K562 (cell line): Measurements from ENCODE around the gene MYH6. TPM values are rescaled to one million over a fixed set of nuclear protein-coding genes. Genes with fewer than 3 reads are reported as not detected.

Experiments used
- ATAC-seq: fragments of 200-7000 bp; cut with Tn5 transposase; 3 replicates; pipeline ENCODE4 v1.9.1; 2020; ENCODE audit warnings: moderate library complexity
- BruUV-seq: library from RNA; stranded (reverse); fragments of 400-500 nt; replicated peaks from 2 replicates; lab custom pipeline; 2021; lab: Mats Ljungman, UMichigan
- CTCF ChIA-PET: fragments of 300-600 bp; formaldehyde crosslinking; extraction: SDS; loops from one replicate; lab custom pipeline; 2021; ENCODE audit warnings: low intra/inter-chr PET ratio; lab: Yijun Ruan, JAX
- POLR2A ChIA-PET: fragments of 300-600, 350-650 bp; sonication (Branson Sonifier 250); formaldehyde crosslinking; extraction: SDS; loops from one replicate; lab custom pipeline; 2021; ENCODE audit warnings: antibody characterized with exemption, inconsistent platforms; lab: Yijun Ruan, JAX
- DNase-seq, 4 experiments: peaks; one replicate each; pipeline versions ENCODE4 v3.0.0 to v3.0.0-alpha.2; 2011 to 2018; ENCODE audit warnings: low spot score in 3 of 4, mixed read lengths in 3 of 4; ENCODE audit errors: extremely low read depth in 1 of 4
- FAIRE-seq: peaks from 2 replicates; lab custom pipeline; 2011; peaks lifted over from hg19 to GRCh38; lab: Jason Lieb, UNC
- H2AFZ ChIP-seq: 2 replicates; pipeline ENCODE4 v1.6.0; 2011; ENCODE audit warnings: low read depth, low read length, control low read depth, inconsistent platforms
- H3K27ac ChIP-seq: fragments of 200-600 bp; 3 replicates; pipeline ENCODE4 v1.8.0; 2011; ENCODE audit warnings: low read depth, mild to moderate bottlenecking, control low read depth, inconsistent platforms, low read length, moderate library complexity, mixed read lengths; ENCODE audit errors: extremely low read depth
- H3K27me3 ChIP-seq, 2 experiments: fragments of 300-600 bp in 1 of 2; 2 replicates in 1 of 2; 3 replicates in 1 of 2; pipeline versions ENCODE4 v1.6.0 to v1.8.0; 2011; ENCODE audit warnings: inconsistent platforms in 2 of 2, low read length in 2 of 2, mild to moderate bottlenecking in 1 of 2, mixed read lengths in 1 of 2, moderate library complexity in 1 of 2; ENCODE audit not compliant: control insufficient read depth in 2 of 2, insufficient read depth in 2 of 2
- H3K36me3 ChIP-seq: fragments of 300-600 bp; 3 replicates; pipeline ENCODE4 v1.8.0; 2011; ENCODE audit warnings: mild to moderate bottlenecking, low read length, inconsistent platforms; ENCODE audit not compliant: control insufficient read depth, insufficient read depth
- H3K4me1 ChIP-seq, 2 experiments: fragments of 200-600 bp in 1 of 2; replicated peaks in 1 of 2; 2 replicates in 1 of 2; 3 replicates in 1 of 2; pipeline versions ENCODE4 v1.5.1 to v1.8.0; 2011; ENCODE audit warnings: inconsistent platforms in 2 of 2, low read length in 2 of 2, mild to moderate bottlenecking in 1 of 2, mixed read lengths in 1 of 2, moderate library complexity in 1 of 2; ENCODE audit not compliant: control insufficient read depth in 2 of 2, insufficient read depth in 2 of 2
- H3K4me2 ChIP-seq: 2 replicates; pipeline ENCODE4 v1.6.1; 2011; ENCODE audit warnings: low read length, control low read depth, inconsistent platforms, mixed read lengths; ENCODE audit not compliant: insufficient read depth
- H3K4me3 ChIP-seq: fragments of 200-600 bp; sonication (generic), shearing (Covaris generic); 2 replicates; pipeline ENCODE4 v1.5.1; 2016; ENCODE audit warnings: control low read depth, inconsistent platforms
- H3K79me2 ChIP-seq: fragments of 200-600 bp; 3 replicates; pipeline ENCODE4 v1.8.0; 2011; ENCODE audit warnings: low read length, inconsistent platforms; ENCODE audit not compliant: control insufficient read depth, insufficient read depth
- H3K9ac ChIP-seq, 2 experiments: 2 replicates each; pipeline versions ENCODE4 v1.6.0 to v1.6.1; 2011; ENCODE audit warnings: low read depth in 2 of 2, low read length in 2 of 2, control low read depth in 1 of 2, inconsistent platforms in 1 of 2, mild to moderate bottlenecking in 1 of 2, mixed read lengths in 1 of 2; ENCODE audit not compliant: insufficient read depth in 1 of 2
- H3K9me1 ChIP-seq: one replicate; pipeline ENCODE4 v1.6.0; 2011; ENCODE audit warnings: inconsistent platforms, mild to moderate bottlenecking, low read length, moderate library complexity; ENCODE audit not compliant: control insufficient read depth, insufficient read depth
- H3K9me3 ChIP-seq: replicated peaks from 2 replicates; pipeline ENCODE4 v1.5.1; 2011; ENCODE audit warnings: low read depth, low read length, inconsistent platforms; ENCODE audit not compliant: control insufficient read depth, insufficient read depth
- H4K20me1 ChIP-seq: replicated peaks from 2 replicates; pipeline ENCODE4 v1.6.1; 2011; ENCODE audit warnings: low read length, inconsistent platforms, mixed read lengths; ENCODE audit not compliant: control insufficient read depth, insufficient read depth
- CBFB ChIP-seq: sonication (generic); formaldehyde crosslinking; IDR thresholded peaks from 2 replicates; pipeline ENCODE4 v1.4.0; 2020; ENCODE audit warnings: mild to moderate bottlenecking, missing genetic modification reagents
- CTBP1 ChIP-seq: fragments of 450-650 bp; IDR thresholded peaks from 2 replicates; pipeline ENCODE4 v1.6.1; 2016; ENCODE audit warnings: borderline replicate concordance
- ETV6 ChIP-seq, 3 experiments: fragments of 150-350 bp in 1 of 3; sonication (generic) in 1 of 3; formaldehyde crosslinking in 1 of 3; IDR thresholded peaks; 2 replicates each; pipeline versions ENCODE4 v1.6.1 to v1.8.0; 2014 to 2022; ENCODE audit warnings: borderline replicate concordance in 2 of 3, low read depth in 2 of 3, antibody characterized with exemption in 1 of 3, low read length in 1 of 3, mild to moderate bottlenecking in 1 of 3, missing genetic modification reagents in 1 of 3
- GABPB2 ChIP-seq: fragments of 250-450 bp; sonication (Bioruptor Pico); conservative IDR thresholded peaks from 2 replicates; pipeline ENCODE4 v1.5.1; 2021; ENCODE audit warnings: mild to moderate bottlenecking
- JUND ChIP-seq, 2 experiments: IDR thresholded peaks; 2 replicates in 1 of 2; 3 replicates in 1 of 2; pipeline ENCODE4 v1.6.1; 2011; ENCODE audit warnings: borderline replicate concordance in 2 of 2, low read depth in 2 of 2, low read length in 2 of 2, improper control_type of control experiment in 1 of 2, missing biosample characterization in 1 of 2, missing genetic modification characterization in 1 of 2, missing genetic modification reagents in 1 of 2
- KDM5B ChIP-seq: fragments of 200-600 bp; sonication (generic); IDR thresholded peaks from 2 replicates; pipeline ENCODE4 v1.6.1; 2012; ENCODE audit warnings: low read depth, mild to moderate bottlenecking, moderate library complexity, low read length, control low read depth, inconsistent platforms; ENCODE audit not compliant: insufficient replicate concordance
- NELFE ChIP-seq: IDR thresholded peaks from 2 replicates; pipeline ENCODE4 v1.6.1; 2011; ENCODE audit warnings: mild to moderate bottlenecking; ENCODE audit not compliant: insufficient read depth, insufficient read length
- SMARCA4 ChIP-seq: fragments of 450-650 bp; IDR thresholded peaks from 2 replicates; pipeline ENCODE4 v1.6.1; 2016
- SMARCA5 ChIP-seq: fragments of 450-650 bp; IDR thresholded peaks from 2 replicates; pipeline ENCODE4 v1.6.1; 2016
- SP2 ChIP-seq: IDR thresholded peaks from 2 replicates; pipeline ENCODE4 v1.6.1; 2011; ENCODE audit warnings: mild to moderate bottlenecking, low read depth, low read length, moderate library complexity; ENCODE audit not compliant: poor library complexity, severe bottlenecking; ENCODE audit errors: extremely low read depth
- SREBF1 ChIP-seq: fragments of 150-350 bp; IDR thresholded peaks from 2 replicates; pipeline ENCODE4 v1.6.1; 2014; ENCODE audit warnings: antibody characterized with exemption, low read depth, low read length, borderline replicate concordance
- SRF ChIP-seq, 2 experiments: fragments of 250-450, 450-650 bp in 1 of 2; sonication (Bioruptor Pico) in 1 of 2; sonication (generic) in 1 of 2; formaldehyde crosslinking; IDR thresholded peaks; 2 replicates each; pipeline versions ENCODE4 v1.5.0 to v1.5.1; 2020 to 2022; ENCODE audit warnings: mild to moderate bottlenecking in 1 of 2, missing genetic modification reagents in 1 of 2
- SRSF7 ChIP-seq: fragments of 200-400 bp; formaldehyde crosslinking; optimal IDR thresholded peaks from 2 replicates; pipeline ENCODE3; 2017; ENCODE audit warnings: mild to moderate bottlenecking, low read depth, low read length
- TEAD1 ChIP-seq, 2 experiments: fragments of 450-650 bp in 1 of 2; sonication (generic) in 1 of 2; formaldehyde crosslinking; IDR thresholded peaks; 2 replicates each; pipeline versions ENCODE4 v1.4.0 to v1.8.0; 2020 to 2022; ENCODE audit warnings: mild to moderate bottlenecking in 2 of 2, missing genetic modification reagents in 1 of 2
- ZNF695 ChIP-seq: fragments of 450-650 bp; formaldehyde crosslinking; IDR thresholded peaks from 2 replicates; pipeline ENCODE4 v1.4.0; 2020; ENCODE audit warnings: mild to moderate bottlenecking, moderate library complexity
- ZNF699 ChIP-seq: fragments of 250-450 bp; sonication (Bioruptor Pico); IDR thresholded peaks from 2 replicates; pipeline ENCODE4 v1.8.0; 2021; ENCODE audit warnings: mild to moderate bottlenecking, moderate library complexity; ENCODE audit not compliant: insufficient replicate concordance
- WGBS: fragments of 100-300 bp; shearing (Covaris generic); methylation state at CpG from one replicate; pipeline ENCODE4 v1.1.6; 2016; ENCODE audit warnings: low coverage, mixed read lengths; ENCODE audit not compliant: insufficient coverage; ENCODE audit errors: missing lambda C conversion rate; 5-methylcytosine and 5-hydroxymethylcytosine counted together
- in situ Hi-C: fragments of 300-500 bp; cut with MboI; formaldehyde crosslinking; loops from 4 replicates; pipeline ENCODE4 v1.15.0; 2018; ENCODE audit warnings: inconsistent platforms, mixed read lengths
- intact Hi-C: fragments of 100-400 bp; cut with micrococcal nuclease; formaldehyde crosslinking; loops from 2 replicates; pipeline ENCODE4 v1.14.2; 2022
- polyA plus RNA-seq, 8 experiments: library from polyadenylated mRNA; depleted of rRNA in 4 of 8; stranded (reverse) in 5 of 8; unstranded in 3 of 8; fragments of >200 nt; fragmentation: Nextera tagmentation in 2 of 8; fragmentation: Illumina TruSeq in 1 of 8; extraction: Ambion mirVana in 2 of 8; extraction: Trizol in 1 of 8; gene quantifications; 2 replicates each; pipeline versions ENCODE4 v1.2.1 to v1.2.3, GENCODE V29; 2011 to 2014; ENCODE audit warnings: inconsistent platforms in 1 of 8, missing spikeins in 1 of 8
- total RNA-seq, 7 experiments: library from RNA; depleted of rRNA in 6 of 7; stranded (reverse); fragments of >200 nt in 6 of 7; fragmentation: Illumina TruSeq in 2 of 7; extraction: Trizol in 2 of 7; gene quantifications; 2 replicates each; pipeline versions ENCODE4 v1.2.1 to v1.2.3, GENCODE V29; 2011 to 2021; ENCODE audit warnings: low replicate concordance in 1 of 7
- TF ChIP-seq, protein P1 (sequence below): fragments of 250-450 bp; sonication (Bioruptor Pico); IDR thresholded peaks from 2 replicates; pipeline ENCODE4 v1.5.0; 2021
- TF ChIP-seq, protein P2 (sequence below): fragments of 250-450 bp; sonication (Bioruptor Pico); IDR thresholded peaks from 2 replicates; pipeline ENCODE4 v1.8.0; 2021; ENCODE audit warnings: moderate library complexity, mild to moderate bottlenecking, inconsistent platforms

The MYH6 gene
- total and polyA plus RNA-seq, 9 of the 15 experiments (the other 6 are each of a cell fraction or from before 2014, with no cell fraction given), result not detected

DNA sequence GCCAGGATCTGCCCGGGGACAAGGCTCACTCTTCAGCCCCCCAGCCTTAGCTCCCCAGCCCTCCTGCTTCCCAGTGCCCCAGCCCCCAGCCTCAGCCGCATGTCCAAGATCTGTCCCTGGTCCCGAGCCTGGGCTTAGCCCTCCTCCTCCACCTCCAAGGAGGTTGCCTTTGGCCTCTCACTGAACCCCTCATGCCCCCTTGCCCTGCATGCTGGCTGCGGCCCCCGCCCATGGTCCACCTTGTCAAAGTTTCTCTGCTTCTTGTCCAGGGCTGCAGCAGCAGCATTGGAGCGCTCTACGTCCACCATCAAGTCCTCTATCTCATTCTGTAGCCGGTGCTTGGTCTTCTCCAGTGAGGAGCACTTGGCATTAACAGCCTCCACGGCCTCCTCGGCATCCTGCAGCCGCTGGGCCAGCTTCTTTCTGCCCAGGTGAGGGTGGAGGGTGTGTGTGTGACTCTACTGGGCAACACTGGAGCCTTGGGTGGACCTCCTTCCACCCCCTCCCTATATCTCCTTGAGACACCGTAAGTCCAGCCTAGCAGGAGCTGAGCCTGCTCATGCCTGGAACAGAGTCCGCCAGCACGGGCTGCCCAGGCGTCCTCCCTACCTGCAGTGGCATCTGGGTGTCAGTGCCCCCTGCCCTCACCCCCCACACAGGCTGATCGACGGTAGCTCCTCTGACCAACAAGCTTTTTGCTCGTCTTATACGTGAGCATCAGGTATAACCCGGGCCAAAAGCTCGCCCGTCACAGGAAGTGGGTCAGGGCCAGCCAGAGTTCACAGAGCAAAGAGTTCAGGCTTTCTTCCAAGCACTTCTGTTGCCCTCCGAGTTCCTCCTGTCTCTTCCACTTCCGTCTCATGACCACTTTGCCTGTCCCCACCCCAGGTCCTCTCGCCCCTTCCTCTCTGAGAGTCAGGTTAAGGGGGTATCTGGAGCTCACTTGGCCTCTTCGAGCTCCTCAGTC, 19.9 kb downstream of the MYH6 start:
- Histone ChIP-seq H3K4me2 (no peak overlapping the region), H3K79me2 (no peaks in the 10 kb centered on the region), H3K9me1 (no peaks in the 10 kb centered on the region), H3K9ac (peak overlapping the region in 1 of 2 experiments; percentile 45; a peak in 2 of 4 replicates), H3K4me1 (peaks cover 0 to 11% of the 10 kb centered on the region in 2 experiments; a peak in 2 of 5 replicates), H2AFZ (no peak overlapping the region), H3K9me3 (no peaks in the 10 kb centered on the region), H3K27ac (no peak overlapping the region), H3K36me3 (no peaks in the 10 kb centered on the region), H4K20me1 (no peaks in the 10 kb centered on the region), H3K4me3 (no peak overlapping the region), H3K27me3 (peaks cover 24 to 64% of the 10 kb centered on the region in 2 experiments; a peak in 3 of 5 replicates)
- ChIA-PET CTCF (no interaction called here), POLR2A (interaction anchor here (0.6 to 1.0 kb wide), 5 partner anchors 8 to 36 kb away, joined by 3 to 4 read pairs (median 3); no protein-coding TSS in a partner anchor)
- no TSS peak for BruUV-seq
- DNase-seq (no peak), ATAC-seq (no peak), FAIRE-seq (no peak)
- in situ Hi-C loops (loop anchor here (10.0 kb wide), 1 partner anchor 123 kb away; no protein-coding TSS in a partner anchor), intact Hi-C loops (no loop called here)
- 10% methylated on average over 23 of the region's 26 CpGs for WGBS
- no peak for TF ChIP-seq JUND (IDR thresholded peaks at IDR 0.05; ENCODE audit: borderline replicate concordance, low read depth, low read length)
- no peak for TF ChIP-seq JUND (tag; IDR thresholded peaks at IDR 0.05; ENCODE audit: borderline replicate concordance, low read depth, low read length)
- no peak for TF ChIP-seq SP2
- no peak for TF ChIP-seq SMARCA5
- no peak for TF ChIP-seq ZNF695
- TF ChIP-seq SREBF1, result no peak
- no peak for TF ChIP-seq ETV6 (IDR thresholded peaks at IDR 0.05; ENCODE audit: borderline replicate concordance in 1 of 2, low read depth in 2 of 2, low read length in 1 of 2)
- no peak for TF ChIP-seq ETV6 (CRISPR knock-in tag; IDR thresholded peaks at IDR 0.05; ENCODE audit: borderline replicate concordance)
- TF ChIP-seq ZNF699, result no peak
- no peak for TF ChIP-seq GABPB2 (CRISPR knock-in tag)
- TF ChIP-seq CBFB (CRISPR knock-in tag), result no peak
- TF ChIP-seq SRSF7, result no peak
- TF ChIP-seq, protein P1, sequence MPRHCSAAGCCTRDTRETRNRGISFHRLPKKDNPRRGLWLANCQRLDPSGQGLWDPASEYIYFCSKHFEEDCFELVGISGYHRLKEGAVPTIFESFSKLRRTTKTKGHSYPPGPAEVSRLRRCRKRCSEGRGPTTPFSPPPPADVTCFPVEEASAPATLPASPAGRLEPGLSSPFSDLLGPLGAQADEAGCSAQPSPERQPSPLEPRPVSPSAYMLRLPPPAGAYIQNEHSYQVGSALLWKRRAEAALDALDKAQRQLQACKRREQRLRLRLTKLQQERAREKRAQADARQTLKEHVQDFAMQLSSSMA (CRISPR knock-in tag), result no peak
- TF ChIP-seq TEAD1 (CRISPR knock-in tag; IDR thresholded peaks at IDR 0.05), result no peak
- TF ChIP-seq CTBP1, result no peak
- no peak for TF ChIP-seq SRF (CRISPR knock-in tag; IDR thresholded peaks at IDR 0.05)
- no peak for TF ChIP-seq KDM5B
- TF ChIP-seq NELFE, result no peak
- no peak for TF ChIP-seq SMARCA4
- TF ChIP-seq, protein P2, sequence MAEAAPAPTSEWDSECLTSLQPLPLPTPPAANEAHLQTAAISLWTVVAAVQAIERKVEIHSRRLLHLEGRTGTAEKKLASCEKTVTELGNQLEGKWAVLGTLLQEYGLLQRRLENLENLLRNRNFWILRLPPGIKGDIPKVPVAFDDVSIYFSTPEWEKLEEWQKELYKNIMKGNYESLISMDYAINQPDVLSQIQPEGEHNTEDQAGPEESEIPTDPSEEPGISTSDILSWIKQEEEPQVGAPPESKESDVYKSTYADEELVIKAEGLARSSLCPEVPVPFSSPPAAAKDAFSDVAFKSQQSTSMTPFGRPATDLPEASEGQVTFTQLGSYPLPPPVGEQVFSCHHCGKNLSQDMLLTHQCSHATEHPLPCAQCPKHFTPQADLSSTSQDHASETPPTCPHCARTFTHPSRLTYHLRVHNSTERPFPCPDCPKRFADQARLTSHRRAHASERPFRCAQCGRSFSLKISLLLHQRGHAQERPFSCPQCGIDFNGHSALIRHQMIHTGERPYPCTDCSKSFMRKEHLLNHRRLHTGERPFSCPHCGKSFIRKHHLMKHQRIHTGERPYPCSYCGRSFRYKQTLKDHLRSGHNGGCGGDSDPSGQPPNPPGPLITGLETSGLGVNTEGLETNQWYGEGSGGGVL (CRISPR knock-in tag), result no peak
